Sciatic nerve (tissue), 2 donors: ENCODE measurements around the gene DIAPH3. TPM values are rescaled to one million over a fixed set of nuclear protein-coding genes. Genes with fewer than 3 reads are reported as not detected.

Source experiments
- ATAC-seq: fragments of 200-7000 bp; cut with Tn5 transposase; one replicate; pipeline ENCODE4 v1.9.1; 2020; ENCODE audit warnings: mild to moderate bottlenecking, moderate library complexity
- DNase-seq: peaks from one replicate; pipeline ENCODE4 v3.0.0-alpha.2; 2020; ENCODE audit warnings: low spot score
- intact Hi-C: fragments of 100-400 bp; cut with DNase I; formaldehyde crosslinking; loops from one replicate; pipeline ENCODE4 v1.14.2; 2022
- total RNA-seq: library from RNA; stranded (reverse); fragmentation: NEBNext Ultra II Directional; extraction: Animal tissue kit (Norgen Biotek cat#: 25700); gene quantifications from one replicate; pipeline ENCODE4 v1.2.1, GENCODE V29; 2021
- donor health status: DM: no; HTN: no; CAD: no.
- donor health status: DM: no; HTN: no; CAD: no.

DIAPH3 gene
- total RNA-seq, 1 donor from 2014 or later: 0.31 TPM

DNA sequence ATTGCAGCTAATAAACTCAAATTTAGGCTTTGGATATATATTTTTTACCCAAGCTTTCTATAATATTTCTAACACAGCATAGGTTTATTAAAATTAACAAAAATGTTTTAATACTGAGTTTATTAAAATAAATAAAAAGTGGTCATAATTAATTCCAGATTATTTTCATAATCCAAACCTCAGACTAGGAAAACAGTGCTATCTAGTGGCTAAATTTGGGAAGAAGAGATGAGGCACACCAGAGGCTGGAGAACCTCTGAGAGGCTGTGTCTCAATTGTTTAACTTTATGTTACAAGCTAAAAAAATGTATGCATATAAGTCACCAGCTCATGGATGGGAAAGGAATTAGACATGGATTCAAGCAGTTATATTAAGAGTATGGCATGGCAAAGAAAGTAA lies 392.5 kb downstream of the DIAPH3 start:
- ATAC-seq (no peak), DNase-seq (no peak)
- intact Hi-C loops: no loop called here

DNA sequence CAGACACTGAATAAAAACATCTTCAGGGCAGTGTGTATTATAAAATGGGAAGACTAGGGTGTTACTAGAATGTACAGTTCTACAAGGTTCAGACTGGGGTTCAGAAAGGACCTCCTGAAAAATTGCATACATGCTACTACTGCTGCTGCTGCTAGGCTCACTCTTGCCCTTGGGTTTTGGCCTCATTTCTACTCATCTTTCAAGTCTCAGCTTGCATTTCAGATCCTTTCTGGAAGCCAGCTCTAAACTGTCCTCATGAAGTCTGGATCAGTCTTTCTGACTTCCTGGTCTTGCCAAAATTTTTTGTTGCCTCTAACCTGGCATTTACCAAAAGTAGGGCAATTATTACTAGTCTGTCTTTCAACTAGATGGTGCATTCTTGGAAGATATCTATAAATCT lies 393.3 kb downstream of the DIAPH3 start:
- no peak for ATAC-seq
- intact Hi-C loops: no loop called here

DNA sequence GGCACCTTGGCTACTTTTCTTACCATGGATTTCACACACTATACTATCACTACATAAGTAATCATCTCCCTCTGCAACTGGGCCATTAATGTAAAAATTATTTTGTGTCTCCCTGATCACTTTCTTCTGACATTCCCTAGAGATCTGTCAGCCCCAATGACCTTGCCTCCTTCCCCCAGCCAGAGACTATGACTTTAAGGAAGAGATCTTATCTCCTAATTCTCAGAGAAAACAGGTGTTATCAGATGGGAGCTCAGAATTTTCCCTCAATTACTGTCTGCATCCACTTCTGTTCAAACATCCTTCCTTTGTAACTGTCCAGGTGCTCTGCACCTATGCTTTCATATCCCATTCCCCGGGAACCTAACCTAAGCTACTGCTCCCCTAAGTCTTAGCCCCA lies 397.5 kb downstream of the DIAPH3 start:
- ATAC-seq: no peak
- intact Hi-C loops: no loop called here
- DNase-seq: no peak

More for the DNA sequence above, 393.3 kb downstream of the DIAPH3 start:
- DNase-seq: no peak

- ATAC-seq: no peak
- intact Hi-C loops: no loop called here
These were observed 408.0 kb downstream of the DIAPH3 start for GRCh38 chr13:59755632-59756290.

DNA sequence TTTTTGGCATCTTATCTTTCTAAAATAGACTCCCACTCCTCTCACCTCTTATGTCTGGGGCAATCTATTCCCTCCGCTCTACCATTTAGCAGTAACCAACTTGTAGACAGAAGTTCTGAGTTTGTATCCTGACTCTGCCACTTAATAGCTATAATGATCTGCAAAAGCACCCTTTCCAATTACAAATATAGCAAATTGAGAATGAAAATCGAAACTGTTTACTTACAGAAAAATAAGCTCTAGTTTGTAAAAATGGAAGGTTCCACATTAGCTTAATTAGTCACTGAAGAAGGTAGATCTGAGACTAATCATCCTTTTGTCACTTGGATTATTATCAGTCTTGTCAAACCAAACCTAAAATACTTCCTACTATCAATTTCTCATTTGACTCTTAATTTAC lies 409.3 kb downstream of the DIAPH3 start:
- DNase-seq (no peak), ATAC-seq (no peak)
- intact Hi-C loops: no loop called here

More at GRCh38 chr13:59755632-59756290, 408.0 kb downstream of the DIAPH3 start:
- no peak for DNase-seq

DNA sequence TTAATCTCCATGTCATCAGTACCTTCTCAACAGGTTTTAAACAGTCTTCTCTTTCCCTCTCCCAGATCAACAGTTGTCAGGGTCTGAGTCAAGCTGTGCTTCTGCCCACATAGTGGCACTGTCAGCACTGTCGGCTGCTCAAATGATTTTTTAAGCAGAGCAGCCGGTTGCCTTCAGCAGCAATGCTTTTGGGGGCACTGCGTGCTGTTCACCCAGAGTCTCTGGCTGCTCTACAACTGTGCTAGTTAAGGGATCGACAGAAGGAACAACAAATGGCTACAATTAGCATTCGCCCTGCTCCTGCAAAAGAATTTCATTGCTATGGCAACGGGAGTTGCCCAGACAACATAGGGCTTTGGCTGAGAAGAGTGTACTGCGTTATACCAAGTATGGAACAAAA lies 412.9 kb downstream of the DIAPH3 start:
- intact Hi-C loops: no loop called here
- DNase-seq (no peak), ATAC-seq (peak; percentile 38)

DNA sequence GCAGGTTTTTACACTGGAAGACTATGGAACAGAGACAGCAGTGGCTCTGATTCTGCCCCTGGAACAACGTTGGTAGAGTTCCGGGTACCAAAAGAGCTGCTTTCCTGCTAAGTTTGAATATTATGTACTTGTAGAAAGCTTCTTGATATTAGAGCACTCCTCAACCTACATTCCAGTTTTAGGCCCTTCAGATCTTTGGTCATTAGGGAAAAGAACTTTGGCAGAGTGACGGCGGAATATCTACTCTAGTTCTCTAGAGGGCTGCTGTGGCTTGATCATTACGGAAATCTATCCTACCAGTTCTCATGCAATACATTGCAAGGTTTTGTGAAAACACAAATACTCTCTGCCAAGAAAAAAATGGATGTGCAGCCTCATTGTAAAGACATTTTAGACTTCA lies 415.7 kb downstream of the DIAPH3 start:
- ATAC-seq (no peak), DNase-seq (no peak)
- intact Hi-C loops: no loop called here

DNA sequence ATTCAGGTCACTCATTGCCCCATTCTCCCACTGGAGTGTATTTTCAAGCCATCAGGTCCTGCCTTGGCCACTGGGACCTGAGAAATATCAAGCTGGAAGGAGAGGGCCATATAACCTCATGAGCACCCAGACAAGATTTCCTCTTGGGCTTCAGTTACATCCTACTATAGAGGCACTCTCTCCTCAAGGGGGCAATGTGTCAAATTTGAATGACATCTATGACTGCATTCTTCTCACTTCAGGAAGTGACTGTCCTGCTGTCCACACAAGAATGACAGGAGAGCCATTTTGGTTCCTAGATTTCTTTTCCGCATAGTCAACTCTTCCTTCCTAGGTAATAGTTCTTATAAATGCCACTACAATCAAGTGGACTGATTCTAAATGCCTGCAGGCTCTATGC lies 416.2 kb downstream of the DIAPH3 start:
- intact Hi-C loops: no loop called here
- DNase-seq: no peak
- ATAC-seq: no peak

- intact Hi-C loops: no loop called here
- ATAC-seq: no peak
These were observed 417.3 kb downstream of the DIAPH3 start for GRCh38 chr13:59746291-59746962.

DNA sequence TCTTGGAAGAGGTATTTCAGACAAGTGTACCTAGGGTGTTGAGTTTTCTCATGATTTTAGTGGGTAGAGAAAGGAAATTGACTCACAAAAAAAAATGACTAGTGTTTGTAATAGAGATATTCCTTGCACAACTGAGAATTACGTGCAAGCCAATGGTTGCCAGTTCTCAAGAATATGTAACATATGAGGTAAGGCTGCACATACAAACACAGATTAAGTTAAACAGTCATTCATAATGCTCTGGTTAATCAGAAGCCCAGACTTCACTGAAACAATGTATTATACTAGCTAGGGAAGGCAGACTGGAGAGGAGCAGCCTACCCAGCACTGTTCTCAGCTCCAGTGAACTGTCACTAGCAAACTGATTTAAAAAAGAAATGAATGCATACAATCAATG lies 418.3 kb downstream of the DIAPH3 start:
- DNase-seq (no peak), ATAC-seq (no peak)
- intact Hi-C loops: no loop called here

More at GRCh38 chr13:59746291-59746962, 417.3 kb downstream of the DIAPH3 start:
- DNase-seq: no peak

DNA sequence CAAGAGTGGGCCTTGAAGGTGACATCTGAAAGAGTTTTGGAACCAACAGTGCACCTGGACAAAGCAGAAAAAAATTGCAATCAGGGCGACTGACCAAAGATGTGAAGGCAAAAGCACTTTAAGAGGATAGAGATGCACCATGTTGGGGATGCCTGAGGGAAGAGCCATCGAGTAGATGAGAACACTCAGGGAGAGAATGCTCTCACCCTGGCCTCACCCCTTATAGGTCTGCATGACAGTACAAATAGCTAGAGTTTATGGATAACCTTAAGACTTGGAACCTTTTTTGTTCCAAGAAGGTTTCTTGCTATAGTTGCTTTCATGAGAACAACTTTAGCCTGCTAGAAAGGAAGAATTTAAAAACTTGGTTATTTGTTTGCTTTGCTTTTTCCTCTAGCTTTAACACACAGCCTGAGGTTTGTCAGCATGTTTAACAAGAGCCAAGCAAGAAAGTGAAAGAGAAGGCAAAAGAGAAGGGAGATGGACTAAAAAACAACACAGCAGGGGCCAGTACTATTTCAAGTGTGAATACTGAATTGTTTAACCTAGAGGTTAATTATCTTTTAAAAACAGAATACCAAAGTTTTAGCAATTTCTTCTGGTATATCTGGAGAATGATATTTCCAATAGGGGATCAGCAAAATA lies 418.9 kb downstream of the DIAPH3 start:
- ATAC-seq (no peak), DNase-seq (no peak)
- intact Hi-C loops: no loop called here

DNA sequence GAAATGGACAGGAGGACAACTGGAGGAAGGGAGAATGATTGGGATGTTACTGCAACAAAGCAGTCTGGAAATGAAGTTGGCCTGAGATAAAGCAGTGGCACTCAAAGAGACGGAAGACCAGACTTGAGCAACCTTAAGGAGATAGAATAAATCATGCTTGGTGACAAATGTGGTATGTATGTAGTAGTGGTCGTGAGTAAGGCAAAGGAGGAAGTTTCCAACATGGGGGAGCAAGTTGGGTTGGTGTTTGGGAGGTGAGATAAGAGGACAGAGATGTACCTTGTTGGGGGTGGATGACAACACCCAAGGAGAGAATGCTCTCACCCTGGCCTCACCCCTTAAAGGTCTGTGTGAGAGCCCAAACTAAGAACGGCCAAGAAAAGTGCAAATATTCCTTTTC lies 420.5 kb downstream of the DIAPH3 start:
- intact Hi-C loops: no loop called here

GRCh38 chr13:59742467-59742866 lies 421.3 kb downstream of the DIAPH3 start:
- no peak for ATAC-seq
- intact Hi-C loops: no loop called here

More for the DNA sequence above, 420.5 kb downstream of the DIAPH3 start:
- no peak for ATAC-seq
- no peak for DNase-seq

DNA sequence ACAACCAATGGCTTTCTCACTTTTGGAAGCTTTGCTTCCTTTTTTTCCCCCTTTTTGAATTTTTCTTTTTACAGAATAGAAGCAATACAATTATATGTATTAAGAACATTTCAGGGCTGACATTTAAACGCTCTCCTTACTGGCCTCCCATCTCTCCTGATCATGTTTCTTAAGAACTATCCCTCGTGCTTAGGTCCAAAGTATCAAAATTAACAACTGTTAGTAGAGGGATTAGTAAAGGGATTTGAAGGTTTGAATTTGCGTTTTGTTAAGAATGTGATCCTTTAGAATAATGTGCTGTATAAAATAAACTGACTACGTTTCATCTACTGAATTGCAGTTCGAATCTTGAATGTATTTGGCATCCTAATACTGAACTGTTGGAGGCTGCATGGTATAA lies 424.8 kb downstream of the DIAPH3 start:
- intact Hi-C loops: no loop called here
- ATAC-seq (no peak), DNase-seq (no peak)

More at GRCh38 chr13:59742467-59742866, 421.3 kb downstream of the DIAPH3 start:
- DNase-seq: no peak

DNA sequence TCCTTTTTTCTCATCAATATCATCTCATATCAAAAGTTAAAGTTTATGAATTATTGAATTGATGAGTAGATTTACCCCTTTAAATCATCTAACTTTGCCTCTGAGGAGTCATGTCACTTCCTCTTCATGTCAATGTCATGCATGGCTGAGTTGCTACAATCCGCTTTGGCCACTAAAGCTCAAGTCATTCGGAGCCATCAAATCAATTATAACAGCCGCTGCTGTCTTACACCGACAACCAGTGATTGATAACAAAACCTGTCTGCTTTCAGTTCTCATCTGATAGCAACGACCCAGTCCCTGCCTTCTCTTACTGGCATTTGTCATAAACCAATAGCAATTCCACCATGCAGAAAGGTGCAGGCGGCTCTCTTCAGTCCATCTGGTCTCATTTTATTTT lies 429.3 kb downstream of the DIAPH3 start:
- intact Hi-C loops: no loop called here
- ATAC-seq: no peak
- DNase-seq: no peak

DNA sequence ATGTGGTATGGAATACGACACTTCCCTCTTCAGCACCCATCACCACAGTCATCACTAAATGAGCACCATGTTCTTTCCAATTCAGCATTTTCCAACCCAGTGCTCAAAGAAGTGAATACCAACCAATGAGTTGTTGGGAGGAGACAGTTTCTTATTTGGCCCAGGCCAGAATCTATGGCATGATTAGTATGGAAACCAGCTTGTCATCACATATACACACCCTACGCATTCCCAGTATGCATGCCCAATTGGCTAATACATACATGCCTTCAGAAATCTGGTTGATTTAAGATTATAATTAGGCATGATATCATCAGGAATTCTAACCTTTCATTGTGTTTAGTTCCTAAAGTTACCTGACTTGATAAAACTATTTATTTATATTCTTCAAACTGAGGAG lies 430.0 kb downstream of the DIAPH3 start:
- DNase-seq (no peak), ATAC-seq (no peak)
- intact Hi-C loops: no loop called here

GRCh38 chr13:59730026-59730425 lies 433.7 kb downstream of the DIAPH3 start:
- ATAC-seq: no peak
- intact Hi-C loops: no loop called here
- no peak for DNase-seq

DNA sequence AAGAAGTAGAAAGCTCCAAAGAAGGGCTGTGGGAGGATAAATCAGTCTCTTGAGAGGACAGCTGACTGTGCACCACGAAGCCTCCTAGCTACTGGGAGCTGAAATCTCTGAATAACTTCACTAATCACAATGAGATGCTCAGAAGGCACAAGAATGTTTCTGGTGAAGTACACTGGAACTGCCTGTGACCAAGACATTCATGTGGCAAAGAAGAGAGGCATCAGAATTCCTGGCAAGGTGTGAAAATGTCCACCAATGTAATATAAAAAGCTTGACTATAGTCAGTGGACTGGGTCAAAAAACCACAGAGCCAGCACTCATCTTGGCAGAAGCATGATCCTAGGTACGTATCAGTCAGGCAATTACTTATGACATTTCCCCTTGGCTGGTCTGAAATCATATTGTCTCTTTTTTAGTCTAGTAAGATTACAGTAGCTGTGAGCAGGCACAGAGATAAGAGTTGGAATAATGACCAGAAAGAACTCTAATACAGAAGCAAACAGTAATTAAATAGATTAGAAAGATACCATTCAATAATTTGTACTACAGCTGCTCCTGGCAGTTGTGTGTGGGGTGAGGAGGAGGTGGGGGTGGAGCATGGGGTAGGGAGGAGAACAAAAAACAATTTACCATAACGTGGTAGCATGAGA lies 434.7 kb downstream of the DIAPH3 start:
- ATAC-seq: no peak
- intact Hi-C loops: no loop called here
- no peak for DNase-seq

DNA sequence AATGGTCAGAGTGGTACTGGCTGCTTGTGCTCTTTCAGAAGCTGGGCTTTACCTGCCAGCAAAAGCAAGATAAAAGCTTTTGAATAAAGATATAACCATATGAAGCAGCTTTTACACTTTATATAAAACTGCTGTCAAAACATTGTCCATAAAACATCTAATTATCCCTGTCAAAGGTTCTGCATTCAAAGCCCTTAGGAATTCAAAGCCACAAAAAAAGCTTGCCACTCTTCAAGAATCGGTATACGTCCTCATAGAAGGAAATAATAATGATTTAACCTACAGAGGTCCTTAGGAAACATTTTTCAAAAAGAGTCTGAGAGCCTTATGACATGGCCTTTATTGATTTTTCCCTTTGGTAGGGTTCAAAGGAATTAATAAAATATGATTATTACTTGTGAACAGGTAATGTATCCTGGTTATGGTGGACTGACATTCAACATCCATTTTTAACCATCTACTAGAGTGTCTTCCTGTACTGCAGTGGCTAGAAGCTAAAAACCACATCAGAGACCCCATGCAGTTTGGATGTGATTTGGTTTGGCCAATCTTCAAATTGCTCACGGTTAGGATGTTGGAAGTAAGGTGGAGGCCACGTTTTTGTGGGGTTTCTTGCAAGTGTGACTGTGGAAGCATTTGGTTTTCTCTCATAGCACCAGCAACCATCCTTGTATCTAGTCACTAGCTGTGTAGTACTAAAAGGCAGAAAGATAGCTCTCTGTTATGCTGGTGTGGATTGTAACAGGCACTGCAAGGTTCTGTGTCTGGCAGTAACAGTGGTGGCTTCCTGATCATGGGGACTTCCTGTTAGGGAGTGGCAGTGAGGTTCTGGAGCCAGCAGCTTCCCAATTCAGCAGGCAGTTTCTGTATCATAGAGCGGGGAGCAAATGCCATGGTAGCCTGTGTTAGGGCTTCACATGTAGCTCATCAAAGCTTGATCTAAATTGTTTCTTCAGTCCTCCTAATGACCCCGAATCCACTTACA lies 441.5 kb downstream of the DIAPH3 start:
- intact Hi-C loops: no loop called here
- ATAC-seq: no peak
- no peak for DNase-seq
